WTC11 (cell line): ENCODE results near the gene HOXD13. TPM values are rescaled to one million over a fixed set of nuclear protein-coding genes. Genes with fewer than 3 reads are reported as not detected.

Experiments used
- ATAC-seq: fragments of 200-7000 bp; cut with Tn5 transposase; 2 replicates; pipeline ENCODE4 v1.10.0; 2021; ENCODE audit warnings: mild to moderate bottlenecking, moderate library complexity
- CTCF ChIA-PET: fragments of 300-600 bp; sonication (Branson Sonifier 250); formaldehyde crosslinking; loops from one replicate; lab custom pipeline; 2021; ENCODE audit warnings: antibody characterized with exemption; lab: Charles Lee
- POLR2A ChIA-PET: fragments of 350-600 bp; sonication (Branson Sonifier 250); formaldehyde crosslinking; loops from one replicate; lab custom pipeline; 2021; ENCODE audit warnings: antibody characterized with exemption; lab: Charles Lee
- DNase-seq: peaks from one replicate; pipeline ENCODE4 v3.0.0; 2021; ENCODE audit warnings: low spot score
- H3K27ac Mint-ChIP-seq: 2 replicates; pipeline ENCODE4 v1.8.0; 2021; ENCODE audit warnings: mixed read lengths
- H3K27me3 Mint-ChIP-seq: 2 replicates; pipeline ENCODE4 v1.8.0; 2021; ENCODE audit warnings: low read depth, mild to moderate bottlenecking, moderate library complexity, mixed read lengths
- H3K36me3 Mint-ChIP-seq: 2 replicates; pipeline ENCODE4 v1.8.0; 2021; ENCODE audit warnings: mixed read lengths
- H3K4me1 Mint-ChIP-seq: 2 replicates; pipeline ENCODE4 v1.8.0; 2022; ENCODE audit warnings: mixed read lengths
- H3K4me3 Mint-ChIP-seq: 2 replicates; pipeline ENCODE4 v1.8.0; 2021; ENCODE audit warnings: mild to moderate bottlenecking, moderate library complexity, mixed read lengths
- H3K9me3 Mint-ChIP-seq: 2 replicates; pipeline ENCODE4 v1.8.0; 2021; ENCODE audit warnings: mixed read lengths
- CBFB ChIP-seq: sonication (generic); formaldehyde crosslinking; IDR thresholded peaks from 2 replicates; pipeline ENCODE4 v1.8.1; 2022; ENCODE audit warnings: mild to moderate bottlenecking, low read depth, missing genetic modification reagents
- CREB1 ChIP-seq: sonication (generic); formaldehyde crosslinking; IDR thresholded peaks from 2 replicates; pipeline ENCODE4 v1.8.0; 2023; ENCODE audit warnings: mild to moderate bottlenecking, missing genetic modification reagents
- EMX1 ChIP-seq: fragments of 250-450 bp; sonication (Bioruptor Pico); IDR thresholded peaks from 2 replicates; pipeline ENCODE4 v1.8.0; 2021; ENCODE audit warnings: mild to moderate bottlenecking
- FOXK1 ChIP-seq: sonication (generic); formaldehyde crosslinking; IDR thresholded peaks from 2 replicates; pipeline ENCODE4 v1.8.0; 2022; ENCODE audit warnings: mild to moderate bottlenecking, moderate library complexity, missing genetic modification reagents
- JUN ChIP-seq: sonication (generic); formaldehyde crosslinking; IDR thresholded peaks from 2 replicates; pipeline ENCODE4 v1.8.0; 2023; ENCODE audit warnings: mild to moderate bottlenecking, missing genetic modification reagents
- MXD4 ChIP-seq: fragments of 250-450 bp; sonication (Bioruptor Pico); IDR thresholded peaks from 2 replicates; pipeline ENCODE4 v1.8.0; 2021; ENCODE audit warnings: mild to moderate bottlenecking, moderate library complexity, borderline replicate concordance
- NR1H2 ChIP-seq: sonication (generic); formaldehyde crosslinking; IDR thresholded peaks from 2 replicates; pipeline ENCODE4 v1.9.0; 2021; ENCODE audit warnings: mild to moderate bottlenecking, moderate library complexity, missing genetic modification reagents
- NR2C2 ChIP-seq: sonication (generic); formaldehyde crosslinking; IDR thresholded peaks from 2 replicates; pipeline ENCODE4 v1.8.0; 2022; ENCODE audit warnings: mild to moderate bottlenecking, missing genetic modification reagents
- NR3C1 ChIP-seq: sonication (generic); formaldehyde crosslinking; conservative IDR thresholded peaks from 2 replicates; pipeline ENCODE4 v1.8.1; 2023; ENCODE audit warnings: low read depth, mild to moderate bottlenecking, missing genetic modification reagents
- RELA ChIP-seq: sonication (generic); formaldehyde crosslinking; IDR thresholded peaks from 2 replicates; pipeline ENCODE4 v1.8.1; 2022; ENCODE audit warnings: missing genetic modification reagents, mild to moderate bottlenecking, borderline replicate concordance
- ZNF138 ChIP-seq: sonication (generic); formaldehyde crosslinking; conservative IDR thresholded peaks from 2 replicates; pipeline ENCODE4 v1.8.1; 2022; ENCODE audit warnings: mild to moderate bottlenecking, moderate library complexity, missing genetic modification reagents
- ZNF263 ChIP-seq: sonication (generic); formaldehyde crosslinking; IDR thresholded peaks from 2 replicates; pipeline ENCODE4 v1.8.1; 2022; ENCODE audit warnings: low read depth, mild to moderate bottlenecking, moderate library complexity, missing genetic modification reagents
- ZNF396 ChIP-seq: fragments of 250-450 bp; sonication (Bioruptor Pico); IDR thresholded peaks from 2 replicates; pipeline ENCODE4 v1.8.0; 2021; ENCODE audit warnings: mild to moderate bottlenecking, moderate library complexity, borderline replicate concordance
- total RNA-seq: library from RNA; stranded (reverse); gene quantifications from 3 replicates; pipeline ENCODE4 v1.2.3, GENCODE V29; 2021
- TF ChIP-seq, protein P1 (sequence below): sonication (generic); formaldehyde crosslinking; IDR thresholded peaks from 2 replicates; pipeline ENCODE4 v1.8.0; 2023; ENCODE audit warnings: missing genetic modification reagents
- TF ChIP-seq, protein P2 (sequence below): sonication (generic); formaldehyde crosslinking; IDR thresholded peaks from 2 replicates; pipeline ENCODE4 v1.8.1; 2023; ENCODE audit warnings: mild to moderate bottlenecking, missing genetic modification reagents
- TF ChIP-seq, protein P3 (sequence below): fragments of 250-450 bp; sonication (Bioruptor Pico); IDR thresholded peaks from 2 replicates; pipeline ENCODE4 v1.8.0; 2021; ENCODE audit warnings: mild to moderate bottlenecking
- TF ChIP-seq, protein P4 (sequence below): sonication (generic); formaldehyde crosslinking; IDR thresholded peaks from 2 replicates; pipeline ENCODE4 v1.8.0; 2022; ENCODE audit warnings: mild to moderate bottlenecking, missing genetic modification reagents
- TF ChIP-seq, protein P5 (sequence below): sonication (generic); formaldehyde crosslinking; IDR thresholded peaks from 2 replicates; pipeline ENCODE4 v1.8.1; 2023; ENCODE audit warnings: mild to moderate bottlenecking, missing genetic modification reagents
- TF ChIP-seq, protein P6 (sequence below): sonication (generic); formaldehyde crosslinking; IDR thresholded peaks from 2 replicates; pipeline ENCODE4 v1.8.1; 2023; ENCODE audit warnings: mild to moderate bottlenecking, missing genetic modification reagents, moderate library complexity
- TF ChIP-seq, protein P7 (sequence below): sonication (generic); formaldehyde crosslinking; IDR thresholded peaks from 2 replicates; pipeline ENCODE4 v1.8.1; 2022; ENCODE audit warnings: low read depth, mild to moderate bottlenecking, moderate library complexity, missing genetic modification reagents, borderline replicate concordance
- TF ChIP-seq, protein P8 (sequence below): sonication (generic); formaldehyde crosslinking; IDR thresholded peaks from 2 replicates; pipeline ENCODE4 v1.8.0; 2023; ENCODE audit warnings: mild to moderate bottlenecking, missing genetic modification reagents

The HOXD13 gene
- total RNA-seq, 1 experiment from 2014 or later, result not detected

DNA sequence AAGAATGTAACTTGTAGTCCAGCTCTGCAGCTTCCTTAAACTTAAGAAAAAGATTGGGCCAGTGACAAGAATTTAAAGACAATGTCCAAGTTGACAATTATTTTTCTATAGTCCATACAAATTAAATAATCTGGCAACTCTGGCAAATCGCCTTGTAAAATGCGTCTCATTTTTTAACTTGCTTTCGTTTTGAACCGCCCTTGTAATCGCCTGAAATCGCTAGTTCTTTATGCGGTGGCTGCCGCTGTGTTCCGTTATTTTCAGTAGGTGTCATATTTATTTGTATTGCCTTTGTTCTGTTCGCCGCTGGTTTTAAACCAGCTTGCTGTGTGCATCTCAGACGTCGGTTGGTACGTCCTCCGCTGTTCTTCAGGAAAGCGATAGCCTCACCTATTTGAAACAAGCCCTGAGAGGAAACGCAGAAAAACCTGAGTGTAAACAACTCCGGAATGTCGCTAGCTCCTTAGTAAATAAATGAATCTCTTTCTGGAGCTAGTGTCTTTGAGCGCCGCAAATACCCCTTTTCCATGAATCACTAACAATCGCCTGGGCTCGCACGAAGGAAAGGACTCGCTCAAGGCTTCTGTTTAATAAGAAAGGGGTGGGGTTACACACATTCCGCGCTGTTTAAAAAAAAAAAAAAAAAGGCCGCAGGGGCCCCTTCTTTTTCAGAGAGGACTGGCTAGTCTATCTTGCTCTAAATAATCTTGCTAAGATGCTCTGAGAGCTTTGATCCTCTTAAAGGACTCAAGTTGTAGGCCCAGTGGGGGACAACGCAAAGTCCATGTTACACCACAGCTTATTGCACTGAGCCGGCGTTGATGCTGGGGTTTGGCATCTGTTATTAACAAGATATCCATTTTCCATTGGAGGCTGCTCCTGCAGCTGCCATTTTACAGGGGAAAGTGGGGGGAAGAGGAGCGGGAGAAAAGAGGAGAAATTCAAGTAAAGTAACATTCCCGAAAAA lies 40.0 kb downstream of the HOXD13 start:
- peaks cover 98% of the 10 kb centered on the region for H3K27me3 Mint-ChIP-seq
- no peak for DNase-seq
- ChIA-PET CTCF (interaction anchor here (0.7 to 3.1 kb wide), 4 partner anchors 8 to 506 kb away, joined by 3 to 14 read pairs (median 8); no protein-coding TSS in a partner anchor), POLR2A (interaction anchor here (0.7 kb wide), 1 partner anchor 17 kb away, joined by 3 read pairs; no protein-coding TSS in a partner anchor)
- H3K4me1 Mint-ChIP-seq, result peaks cover 37% of the 10 kb centered on the region
- no peak overlapping the region for H3K27ac Mint-ChIP-seq
- H3K9me3 Mint-ChIP-seq, result no peaks in the 10 kb centered on the region
- ATAC-seq, result no peak
- peak overlapping the region; percentile 39 for H3K4me3 Mint-ChIP-seq
- TF ChIP-seq FOXK1 (CRISPR knock-in tag) (no peak), CREB1 (CRISPR knock-in tag) (no peak), JUN (no peak), NR1H2 (CRISPR knock-in tag) (no peak), NR2C2 (CRISPR knock-in tag) (no peak), CBFB (CRISPR knock-in tag) (no peak), ZNF138 (CRISPR knock-in tag) (no peak), EMX1 (CRISPR knock-in tag) (no peak)
- TF ChIP-seq, protein P1, sequence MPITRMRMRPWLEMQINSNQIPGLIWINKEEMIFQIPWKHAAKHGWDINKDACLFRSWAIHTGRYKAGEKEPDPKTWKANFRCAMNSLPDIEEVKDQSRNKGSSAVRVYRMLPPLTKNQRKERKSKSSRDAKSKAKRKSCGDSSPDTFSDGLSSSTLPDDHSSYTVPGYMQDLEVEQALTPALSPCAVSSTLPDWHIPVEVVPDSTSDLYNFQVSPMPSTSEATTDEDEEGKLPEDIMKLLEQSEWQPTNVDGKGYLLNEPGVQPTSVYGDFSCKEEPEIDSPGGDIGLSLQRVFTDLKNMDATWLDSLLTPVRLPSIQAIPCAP (CRISPR knock-in tag), result no peak
- TF ChIP-seq, protein P2, sequence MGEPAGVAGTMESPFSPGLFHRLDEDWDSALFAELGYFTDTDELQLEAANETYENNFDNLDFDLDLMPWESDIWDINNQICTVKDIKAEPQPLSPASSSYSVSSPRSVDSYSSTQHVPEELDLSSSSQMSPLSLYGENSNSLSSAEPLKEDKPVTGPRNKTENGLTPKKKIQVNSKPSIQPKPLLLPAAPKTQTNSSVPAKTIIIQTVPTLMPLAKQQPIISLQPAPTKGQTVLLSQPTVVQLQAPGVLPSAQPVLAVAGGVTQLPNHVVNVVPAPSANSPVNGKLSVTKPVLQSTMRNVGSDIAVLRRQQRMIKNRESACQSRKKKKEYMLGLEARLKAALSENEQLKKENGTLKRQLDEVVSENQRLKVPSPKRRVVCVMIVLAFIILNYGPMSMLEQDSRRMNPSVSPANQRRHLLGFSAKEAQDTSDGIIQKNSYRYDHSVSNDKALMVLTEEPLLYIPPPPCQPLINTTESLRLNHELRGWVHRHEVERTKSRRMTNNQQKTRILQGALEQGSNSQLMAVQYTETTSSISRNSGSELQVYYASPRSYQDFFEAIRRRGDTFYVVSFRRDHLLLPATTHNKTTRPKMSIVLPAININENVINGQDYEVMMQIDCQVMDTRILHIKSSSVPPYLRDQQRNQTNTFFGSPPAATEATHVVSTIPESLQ (CRISPR knock-in tag), result no peak
- TF ChIP-seq, protein P3, sequence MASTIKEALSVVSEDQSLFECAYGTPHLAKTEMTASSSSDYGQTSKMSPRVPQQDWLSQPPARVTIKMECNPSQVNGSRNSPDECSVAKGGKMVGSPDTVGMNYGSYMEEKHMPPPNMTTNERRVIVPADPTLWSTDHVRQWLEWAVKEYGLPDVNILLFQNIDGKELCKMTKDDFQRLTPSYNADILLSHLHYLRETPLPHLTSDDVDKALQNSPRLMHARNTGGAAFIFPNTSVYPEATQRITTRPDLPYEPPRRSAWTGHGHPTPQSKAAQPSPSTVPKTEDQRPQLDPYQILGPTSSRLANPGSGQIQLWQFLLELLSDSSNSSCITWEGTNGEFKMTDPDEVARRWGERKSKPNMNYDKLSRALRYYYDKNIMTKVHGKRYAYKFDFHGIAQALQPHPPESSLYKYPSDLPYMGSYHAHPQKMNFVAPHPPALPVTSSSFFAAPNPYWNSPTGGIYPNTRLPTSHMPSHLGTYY (CRISPR knock-in tag), result no peak
- 0 out of 2 replicates have a peak, but pooled peaks cover 2% of the 10 kb centered on the region for H3K36me3 Mint-ChIP-seq

DNA sequence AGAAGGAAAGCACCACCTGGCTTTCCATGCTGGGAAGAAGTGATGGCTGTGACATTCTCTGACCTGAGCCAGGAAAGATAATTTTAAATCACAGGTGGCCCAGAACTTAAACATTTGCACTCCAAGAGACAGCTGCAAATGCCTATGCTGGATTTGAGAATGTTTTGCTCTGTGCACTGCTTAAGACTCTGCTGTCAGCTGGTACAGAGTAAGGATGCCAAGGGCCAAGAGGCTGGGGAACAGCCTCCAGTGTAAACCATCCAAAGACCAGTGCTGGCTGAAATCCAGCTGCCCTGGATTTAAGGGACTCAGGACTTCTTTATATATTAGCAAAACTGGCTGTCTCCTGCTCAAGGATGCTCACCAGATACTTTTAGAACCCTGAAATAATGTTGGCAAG lies 40.9 kb downstream of the HOXD13 start:
- Mint-ChIP-seq H3K36me3 (0 out of 2 replicates have a peak, but pooled peaks cover 2% of the 10 kb centered on the region), H3K9me3 (no peaks in the 10 kb centered on the region), H3K27ac (no peak overlapping the region), H3K4me3 (no peak overlapping the region), H3K4me1 (peaks cover 31% of the 10 kb centered on the region)
- no peak for ATAC-seq
- no peak for DNase-seq
- ChIA-PET CTCF (interaction anchor here (2.4 kb wide), 1 partner anchor 322 kb away, joined by 9 read pairs; no protein-coding TSS in a partner anchor), POLR2A (no interaction called here)
- TF ChIP-seq, protein P4, sequence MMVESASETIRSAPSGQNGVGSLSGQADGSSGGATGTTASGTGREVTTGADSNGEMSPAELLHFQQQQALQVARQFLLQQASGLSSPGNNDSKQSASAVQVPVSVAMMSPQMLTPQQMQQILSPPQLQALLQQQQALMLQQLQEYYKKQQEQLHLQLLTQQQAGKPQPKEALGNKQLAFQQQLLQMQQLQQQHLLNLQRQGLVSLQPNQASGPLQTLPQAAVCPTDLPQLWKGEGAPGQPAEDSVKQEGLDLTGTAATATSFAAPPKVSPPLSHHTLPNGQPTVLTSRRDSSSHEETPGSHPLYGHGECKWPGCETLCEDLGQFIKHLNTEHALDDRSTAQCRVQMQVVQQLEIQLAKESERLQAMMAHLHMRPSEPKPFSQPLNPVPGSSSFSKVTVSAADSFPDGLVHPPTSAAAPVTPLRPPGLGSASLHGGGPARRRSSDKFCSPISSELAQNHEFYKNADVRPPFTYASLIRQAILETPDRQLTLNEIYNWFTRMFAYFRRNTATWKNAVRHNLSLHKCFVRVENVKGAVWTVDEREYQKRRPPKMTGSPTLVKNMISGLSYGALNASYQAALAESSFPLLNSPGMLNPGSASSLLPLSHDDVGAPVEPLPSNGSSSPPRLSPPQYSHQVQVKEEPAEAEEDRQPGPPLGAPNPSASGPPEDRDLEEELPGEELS (CRISPR knock-in tag), result no peak
- no peak for TF ChIP-seq RELA (CRISPR knock-in tag)
- no peak for TF ChIP-seq ZNF263 (CRISPR knock-in tag)
- no peak for TF ChIP-seq MXD4 (CRISPR knock-in tag)
- TF ChIP-seq, protein P5, sequence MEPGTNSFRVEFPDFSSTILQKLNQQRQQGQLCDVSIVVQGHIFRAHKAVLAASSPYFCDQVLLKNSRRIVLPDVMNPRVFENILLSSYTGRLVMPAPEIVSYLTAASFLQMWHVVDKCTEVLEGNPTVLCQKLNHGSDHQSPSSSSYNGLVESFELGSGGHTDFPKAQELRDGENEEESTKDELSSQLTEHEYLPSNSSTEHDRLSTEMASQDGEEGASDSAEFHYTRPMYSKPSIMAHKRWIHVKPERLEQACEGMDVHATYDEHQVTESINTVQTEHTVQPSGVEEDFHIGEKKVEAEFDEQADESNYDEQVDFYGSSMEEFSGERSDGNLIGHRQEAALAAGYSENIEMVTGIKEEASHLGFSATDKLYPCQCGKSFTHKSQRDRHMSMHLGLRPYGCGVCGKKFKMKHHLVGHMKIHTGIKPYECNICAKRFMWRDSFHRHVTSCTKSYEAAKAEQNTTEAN (CRISPR knock-in tag), result no peak
- TF ChIP-seq, protein P6, sequence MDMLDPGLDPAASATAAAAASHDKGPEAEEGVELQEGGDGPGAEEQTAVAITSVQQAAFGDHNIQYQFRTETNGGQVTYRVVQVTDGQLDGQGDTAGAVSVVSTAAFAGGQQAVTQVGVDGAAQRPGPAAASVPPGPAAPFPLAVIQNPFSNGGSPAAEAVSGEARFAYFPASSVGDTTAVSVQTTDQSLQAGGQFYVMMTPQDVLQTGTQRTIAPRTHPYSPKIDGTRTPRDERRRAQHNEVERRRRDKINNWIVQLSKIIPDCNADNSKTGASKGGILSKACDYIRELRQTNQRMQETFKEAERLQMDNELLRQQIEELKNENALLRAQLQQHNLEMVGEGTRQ (CRISPR knock-in tag), result no peak
- TF ChIP-seq ZNF396 (CRISPR knock-in tag), result no peak
- TF ChIP-seq, protein P7, sequence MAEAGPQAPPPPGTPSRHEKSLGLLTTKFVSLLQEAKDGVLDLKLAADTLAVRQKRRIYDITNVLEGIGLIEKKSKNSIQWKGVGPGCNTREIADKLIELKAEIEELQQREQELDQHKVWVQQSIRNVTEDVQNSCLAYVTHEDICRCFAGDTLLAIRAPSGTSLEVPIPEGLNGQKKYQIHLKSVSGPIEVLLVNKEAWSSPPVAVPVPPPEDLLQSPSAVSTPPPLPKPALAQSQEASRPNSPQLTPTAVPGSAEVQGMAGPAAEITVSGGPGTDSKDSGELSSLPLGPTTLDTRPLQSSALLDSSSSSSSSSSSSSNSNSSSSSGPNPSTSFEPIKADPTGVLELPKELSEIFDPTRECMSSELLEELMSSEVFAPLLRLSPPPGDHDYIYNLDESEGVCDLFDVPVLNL (CRISPR knock-in tag), result no peak
- TF ChIP-seq, protein P8, sequence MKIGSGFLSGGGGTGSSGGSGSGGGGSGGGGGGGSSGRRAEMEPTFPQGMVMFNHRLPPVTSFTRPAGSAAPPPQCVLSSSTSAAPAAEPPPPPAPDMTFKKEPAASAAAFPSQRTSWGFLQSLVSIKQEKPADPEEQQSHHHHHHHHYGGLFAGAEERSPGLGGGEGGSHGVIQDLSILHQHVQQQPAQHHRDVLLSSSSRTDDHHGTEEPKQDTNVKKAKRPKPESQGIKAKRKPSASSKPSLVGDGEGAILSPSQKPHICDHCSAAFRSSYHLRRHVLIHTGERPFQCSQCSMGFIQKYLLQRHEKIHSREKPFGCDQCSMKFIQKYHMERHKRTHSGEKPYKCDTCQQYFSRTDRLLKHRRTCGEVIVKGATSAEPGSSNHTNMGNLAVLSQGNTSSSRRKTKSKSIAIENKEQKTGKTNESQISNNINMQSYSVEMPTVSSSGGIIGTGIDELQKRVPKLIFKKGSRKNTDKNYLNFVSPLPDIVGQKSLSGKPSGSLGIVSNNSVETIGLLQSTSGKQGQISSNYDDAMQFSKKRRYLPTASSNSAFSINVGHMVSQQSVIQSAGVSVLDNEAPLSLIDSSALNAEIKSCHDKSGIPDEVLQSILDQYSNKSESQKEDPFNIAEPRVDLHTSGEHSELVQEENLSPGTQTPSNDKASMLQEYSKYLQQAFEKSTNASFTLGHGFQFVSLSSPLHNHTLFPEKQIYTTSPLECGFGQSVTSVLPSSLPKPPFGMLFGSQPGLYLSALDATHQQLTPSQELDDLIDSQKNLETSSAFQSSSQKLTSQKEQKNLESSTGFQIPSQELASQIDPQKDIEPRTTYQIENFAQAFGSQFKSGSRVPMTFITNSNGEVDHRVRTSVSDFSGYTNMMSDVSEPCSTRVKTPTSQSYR (CRISPR knock-in tag), result no peak
- TF ChIP-seq NR3C1 (CRISPR knock-in tag), result no peak
- TF ChIP-seq, all 79 proteins: peak for 0
- H3K27me3 Mint-ChIP-seq, result peaks cover 98% of the 10 kb centered on the region
